GM12878 (cell line): ENCODE data around the gene C6orf52. TPM values are rescaled to one million over a fixed set of nuclear protein-coding genes. Genes with fewer than 3 reads are reported as not detected.

Experiments
- ATAC-seq: fragments of 200-7000 bp; cut with Tn5 transposase; 3 replicates; pipeline ENCODE4 v1.9.1; 2020; ENCODE audit warnings: mild to moderate bottlenecking, moderate library complexity
- BruUV-seq: library from RNA; stranded (reverse); fragments of 400-500 nt; replicated peaks from 2 replicates; lab custom pipeline; 2021; lab: Mats Ljungman, UMichigan
- CTCF ChIA-PET: fragments of 300-600 bp; sonication (Branson Sonifier 250); formaldehyde crosslinking; extraction: SDS; loops from one replicate; lab custom pipeline; 2021; ENCODE audit warnings: inconsistent platforms; lab: Yijun Ruan, JAX
- POLR2A ChIA-PET: fragments of 350-600 bp; formaldehyde crosslinking; extraction: SDS; loops from one replicate; lab custom pipeline; 2021; ENCODE audit warnings: inconsistent platforms; lab: Charles Lee
- RAD21 ChIA-PET: fragments of 300-600 bp; sonication (Branson Sonifier 250); formaldehyde crosslinking; loops from one replicate; lab custom pipeline; 2023; ENCODE audit warnings: antibody characterized with exemption; ENCODE audit not compliant: unreplicated experiment; lab: Charles Lee
- SMC1A ChIA-PET: fragments of 300-600 bp; sonication (Branson Sonifier 250); formaldehyde crosslinking; loops from one replicate; lab custom pipeline; 2023; ENCODE audit not compliant: unreplicated experiment, uncharacterized antibody; lab: Charles Lee
- DNase-seq: peaks from one replicate; pipeline ENCODE4 v3.0.0-alpha.2; 2011; ENCODE audit warnings: low read depth, low spot score
- FAIRE-seq: peaks from 3 replicates; lab custom pipeline; 2011; peaks lifted over from hg19 to GRCh38; lab: Jason Lieb, UNC
- H2AFZ ChIP-seq: 2 replicates; pipeline ENCODE4 v1.6.0; 2011; ENCODE audit warnings: low read depth, low read length, control low read depth; ENCODE audit not compliant: control insufficient read depth
- H3K27ac ChIP-seq: 2 replicates; pipeline ENCODE4 v1.5.1; 2011; ENCODE audit warnings: control low read depth; ENCODE audit not compliant: control insufficient read depth, insufficient read depth
- H3K27me3 ChIP-seq, 2 experiments: replicated peaks in 1 of 2; 2 replicates each; pipeline versions ENCODE4 v1.6.0 to v1.6.1; 2011; ENCODE audit warnings: low read length in 1 of 2; ENCODE audit not compliant: control insufficient read depth in 2 of 2, insufficient read depth in 2 of 2
- H3K36me3 ChIP-seq, 2 experiments: 2 replicates each; pipeline ENCODE4 v1.5.1; 2011; ENCODE audit warnings: low read length in 1 of 2; ENCODE audit not compliant: control insufficient read depth in 2 of 2, insufficient read depth in 2 of 2
- H3K4me1 ChIP-seq: 2 replicates; pipeline ENCODE4 v1.6.1; 2011; ENCODE audit warnings: mild to moderate bottlenecking, low read length, moderate library complexity, mixed read lengths; ENCODE audit not compliant: control insufficient read depth, insufficient read depth
- H3K4me2 ChIP-seq: 2 replicates; pipeline ENCODE4 v1.6.0; 2011; ENCODE audit warnings: control low read depth; ENCODE audit not compliant: control insufficient read depth, insufficient read depth
- H3K4me3 ChIP-seq: fragments of 200-600 bp; sonication (generic); 2 replicates; pipeline ENCODE4 v1.5.1; 2016
- H3K79me2 ChIP-seq: 2 replicates; pipeline ENCODE4 v1.6.0; 2011; ENCODE audit warnings: low read length; ENCODE audit not compliant: control insufficient read depth, insufficient read depth
- H3K9ac ChIP-seq: 2 replicates; pipeline ENCODE4 v1.8.0; 2011; ENCODE audit warnings: low read length, control low read depth, mixed read lengths; ENCODE audit not compliant: control insufficient read depth, insufficient read depth
- H3K9me3 ChIP-seq: replicated peaks from 3 replicates; pipeline ENCODE4 v1.5.1; 2011; ENCODE audit warnings: mild to moderate bottlenecking, low read length; ENCODE audit not compliant: control insufficient read depth, insufficient read depth
- H4K20me1 ChIP-seq: 2 replicates; pipeline ENCODE4 v1.6.0; 2011; ENCODE audit not compliant: control insufficient read depth, insufficient read depth
- CREB1 ChIP-seq: IDR thresholded peaks from 2 replicates; pipeline ENCODE4 v1.6.1; 2012; ENCODE audit warnings: low read depth, mild to moderate bottlenecking, inconsistent platforms
- HDAC6 ChIP-seq: fragments of 200-600 bp; sonication (generic); IDR thresholded peaks from one replicate; pipeline ENCODE4 v1.8.0; 2017; ENCODE audit warnings: antibody characterized with exemption; ENCODE audit not compliant: unreplicated experiment
- NKRF ChIP-seq: fragments of 450-650 bp; conservative IDR thresholded peaks from 2 replicates; pipeline ENCODE4 v1.6.1; 2017; ENCODE audit warnings: mild to moderate bottlenecking, moderate library complexity
- SIN3A ChIP-seq: IDR thresholded peaks from 2 replicates; pipeline ENCODE4 v1.6.1; 2012; ENCODE audit warnings: low read depth, low read length, improper control_type of control experiment
- STAT3 ChIP-seq: IDR thresholded peaks from 2 replicates; pipeline ENCODE4 v1.6.1; 2011; ENCODE audit warnings: low read depth, low read length, improper control_type of control experiment
- ZBED1 ChIP-seq: IDR thresholded peaks from 2 replicates; pipeline ENCODE4 v1.6.1; 2016; ENCODE audit warnings: borderline replicate concordance
- WGBS: methylation state at CpG from one replicate; pipeline ENCODE4 v1.1.6; 2016; ENCODE audit warnings: low lambda C conversion rate; ENCODE audit not compliant: insufficient replicate concordance, insufficient coverage; ENCODE audit errors: missing lambda C conversion rate; 5-methylcytosine and 5-hydroxymethylcytosine counted together
- in situ Hi-C: fragments of 300-500 bp; cut with MboI; formaldehyde crosslinking; loops from 9 replicates; pipeline ENCODE4 v1.14.3; 2018; ENCODE audit warnings: mixed read lengths
- intact Hi-C: fragments of 100-400 bp; cut with micrococcal nuclease; formaldehyde crosslinking; loops from one replicate; pipeline ENCODE4 v1.14.2; 2022; ENCODE audit not compliant: unreplicated experiment
- polyA plus RNA-seq, 11 experiments: library from polyadenylated mRNA; depleted of rRNA in 4 of 11; unstranded in 6 of 11; stranded (reverse) in 5 of 11; fragments of >200 nt; fragmentation: Nextera tagmentation in 4 of 11; fragmentation: Illumina TruSeq in 1 of 11; extraction: Ambion mirVana in 4 of 11; extraction: Trizol in 1 of 11; gene quantifications; 1 replicate in 1 of 11; 2 replicates in 10 of 11; pipeline versions ENCODE4 v1.2.1 to v1.2.3, GENCODE V29; 2011 to 2016; ENCODE audit warnings: inconsistent platforms in 2 of 11, missing spikeins in 2 of 11, low read depth in 1 of 11
- total RNA-seq, 4 experiments: library from RNA; depleted of rRNA in 3 of 4; stranded (reverse); fragments of >200 nt in 3 of 4; fragmentation: Illumina TruSeq in 1 of 4; extraction: Trizol in 1 of 4; gene quantifications; 2 replicates each; pipeline versions ENCODE4 v1.2.1 to v1.2.3, GENCODE V29; 2013 to 2021

Gene C6orf52
- total and polyA plus RNA-seq, 10 of the 15 experiments (the other 5 are each of a cell fraction or from before 2014, with no cell fraction given), result 2.7 to 15.1 (median 4.9) TPM

GRCh38 chr6:10725716-10726115 is 31.3 kb upstream of the C6orf52 start:
- SMC1A ChIA-PET, result interaction anchor here (1.1 to 1.2 kb wide), 2 partner anchors 12 to 247 kb away, joined by 3 to 5 read pairs; no protein-coding TSS in a partner anchor
- H3K36me3 ChIP-seq, result peaks cover 0 to 3% of the 10 kb centered on the region in 2 experiments; a peak in 1 of 4 replicates
- H3K4me3 ChIP-seq, result no peak overlapping the region
- H3K4me1 ChIP-seq, result no peaks in the 10 kb centered on the region; the same call in 1 of the 2 replicates
- H3K4me2 ChIP-seq, result no peak overlapping the region
- DNase-seq (no peak), FAIRE-seq (no peak), ATAC-seq (no peak)
- TF ChIP-seq CREB1, result no peak
- no peak for TF ChIP-seq NKRF
- no peak for TF ChIP-seq ZBED1
- TF ChIP-seq STAT3, result no peak
- no peak for TF ChIP-seq HDAC6
- no peak for TF ChIP-seq SIN3A
- H3K27me3 ChIP-seq, result no peaks in the 10 kb centered on the region
- RAD21 ChIA-PET, result no interaction called here
- CTCF ChIA-PET, result no interaction called here
- H3K27ac ChIP-seq, result no peak overlapping the region
- no peak overlapping the region for H3K9ac ChIP-seq
- no TSS peak for BruUV-seq
- H3K9me3 ChIP-seq, result no peaks in the 10 kb centered on the region
- WGBS, result 92% methylated on average over 9 of the region's 9 CpGs
- H3K79me2 ChIP-seq, result peaks cover 13% of the 10 kb centered on the region
- POLR2A ChIA-PET, result no interaction called here
- H4K20me1 ChIP-seq, result no peaks in the 10 kb centered on the region
- in situ Hi-C loops, result no loop called here
- intact Hi-C loops, result loop anchor here (10.0 kb wide), 1 partner anchor 191 kb away; no protein-coding TSS in a partner anchor
- no peak overlapping the region for H2AFZ ChIP-seq
